ENCODE data around the gene GPR25.
"Not testable (repeated sequence)": the region's sequence is repeated elsewhere in the genome, so short reads cannot be mapped to it uniquely, and the experiment has no call there.

The GPR25 gene

GRCh38 chr1:200911361-200911760 lies 38.6 kb downstream of the GPR25 start (continued):
- TF ChIP-seq PATZ1 (CRISPR knock-in tag; IDR thresholded peaks at IDR 0.05; ENCODE audit: borderline replicate concordance), result no peak

GRCh38 chr1:200911936-200912335 lies 39.2 kb downstream of the GPR25 start:
- not testable (repeated sequence) for ATAC-seq

- ATAC-seq, result no peak
Measured at GRCh38 chr1:200912737-200913407, 40.1 kb downstream of the GPR25 start.

GRCh38 chr1:200916152-200916551 lies 43.4 kb downstream of the GPR25 start:
- no peak for TF ChIP-seq PPARA (CRISPR knock-in tag; IDR thresholded peaks at IDR 0.05; ENCODE audit: borderline replicate concordance)
- no peak for TF ChIP-seq ZNF565 (CRISPR knock-in tag; conservative IDR thresholded peaks at IDR 0.05; ENCODE audit: low read depth)
- TF ChIP-seq ZFP30 (CRISPR knock-in tag; IDR thresholded peaks at IDR 0.05), result no peak
- no peak for TF ChIP-seq SNAI2 (CRISPR knock-in tag; IDR thresholded peaks at IDR 0.05)
- no peak for TF ChIP-seq TOX (CRISPR knock-in tag; IDR thresholded peaks at IDR 0.05; ENCODE audit: borderline replicate concordance)
- no peak for TF ChIP-seq ZFP3 (CRISPR knock-in tag; IDR thresholded peaks at IDR 0.05)
- no peak for TF ChIP-seq ARNTL (CRISPR knock-in tag; IDR thresholded peaks at IDR 0.05; ENCODE audit: borderline replicate concordance, low read depth)
- TF ChIP-seq ZNF70 (CRISPR knock-in tag; IDR thresholded peaks at IDR 0.05), result no peak
- TF ChIP-seq TCF4 (CRISPR knock-in tag; IDR thresholded peaks at IDR 0.05; ENCODE audit: borderline replicate concordance), result no peak
- TF ChIP-seq GLIS3 (CRISPR knock-in tag; IDR thresholded peaks at IDR 0.05), result no peak
- no peak for TF ChIP-seq OSR1 (CRISPR knock-in tag; IDR thresholded peaks at IDR 0.05)
- no peak for TF ChIP-seq ESRRG (CRISPR knock-in tag; IDR thresholded peaks at IDR 0.05)
- TF ChIP-seq CSRNP3 (CRISPR knock-in tag; IDR thresholded peaks at IDR 0.05), result no peak
- TF ChIP-seq RARB (CRISPR knock-in tag; IDR thresholded peaks at IDR 0.05), result no peak
- no peak for TF ChIP-seq BACH2 (CRISPR knock-in tag; IDR thresholded peaks at IDR 0.05; ENCODE audit: borderline replicate concordance)
- no peak for TF ChIP-seq ZC3H10 (CRISPR knock-in tag; IDR thresholded peaks at IDR 0.05)
- no peak for TF ChIP-seq CREB5 (CRISPR knock-in tag; IDR thresholded peaks at IDR 0.05; ENCODE audit: low read depth)
- TF ChIP-seq ZNF8 (CRISPR knock-in tag; IDR thresholded peaks at IDR 0.05), result no peak
- ATAC-seq, result no peak

More at GRCh38 chr1:200912737-200913407, 40.1 kb downstream of the GPR25 start:
- TF ChIP-seq ARNTL (CRISPR knock-in tag; IDR thresholded peaks at IDR 0.05; ENCODE audit: borderline replicate concordance, low read depth), result no peak
- no peak for TF ChIP-seq PATZ1 (CRISPR knock-in tag; IDR thresholded peaks at IDR 0.05; ENCODE audit: borderline replicate concordance)
- TF ChIP-seq TSHZ2 (CRISPR knock-in tag; IDR thresholded peaks at IDR 0.05), result no peak
